Spleen (tissue), 7 donors: ENCODE measurements around the gene RENBP.

Experiments used
- CTCF ChIP-seq, 11 experiments: fragments of 200-600 bp in 7 of 11; fragments of 450-650 bp in 4 of 11; sonication (generic) in 4 of 11; IDR thresholded peaks in 8 of 11; conservative IDR thresholded peaks in 3 of 11; 1 replicate in 7 of 11; 2 replicates in 4 of 11; pipeline versions ENCODE4 v1.4.0 to v1.8.0; 2016 to 2021; ENCODE audit warnings: antibody characterized with exemption in 11 of 11, inconsistent platforms in 4 of 11, mild to moderate bottlenecking in 1 of 11
- POLR2A ChIP-seq, 3 donors: fragments of 450-650 bp; IDR thresholded peaks; one replicate each; pipeline ENCODE4 v1.5.1; 2017; ENCODE audit warnings: antibody characterized with exemption in 3 of 3, mild to moderate bottlenecking in 1 of 3
- POLR2AphosphoS5 ChIP-seq, 3 donors: sonication (generic); formaldehyde crosslinking; IDR thresholded peaks; one replicate each; pipeline ENCODE4 v1.5.1; 2017; ENCODE audit warnings: antibody characterized with exemption in 3 of 3
- donor health status: DM: no; HTN: no; CAD: no; lungs with moderate emphysema.
- donor health status: DM: no; HTN: no; CAD: no.
- donor health status: DM: no; HTN: no; CAD: no.

- TF ChIP-seq POLR2AphosphoS5 (IDR thresholded peaks at IDR 0.05), result no peak
- no peak for TF ChIP-seq CTCF (IDR thresholded peaks at IDR 0.05 in 8 of 11, conservative IDR thresholded peaks at IDR 0.05 in 3 of 11)
- no peak for TF ChIP-seq POLR2A (IDR thresholded peaks at IDR 0.05)
Measured at GRCh38 chrX:153938226-153938786, 6.1 kb downstream of the RENBP start.
